HEK293 (cell line): ENCODE data around the gene SLC38A9.

ENCODE experiments used
- CTCF ChIA-PET: fragments of 350-600 bp; formaldehyde crosslinking; extraction: SDS; loops from one replicate; lab custom pipeline; 2021; ENCODE audit warnings: antibody characterized with exemption; lab: Yijun Ruan, JAX
- POLR2A ChIA-PET: fragments of 300-600 bp; formaldehyde crosslinking; extraction: SDS; loops from one replicate; lab custom pipeline; 2020; ENCODE audit warnings: antibody characterized with exemption, inconsistent platforms; lab: Yijun Ruan, JAX
- H3K27ac ChIP-seq: fragments of 200-500 bp; sonication (Bioruptor generic); 2 replicates; pipeline ENCODE4 v1.5.1; 2014; ENCODE audit warnings: low read depth, low read length, control low read depth, inconsistent platforms; ENCODE audit errors: extremely low read depth
- H3K36me3 ChIP-seq, 2 experiments: fragments of 200-500 bp in 1 of 2; sonication (Bioruptor generic) in 1 of 2; 1 replicate in 1 of 2; 2 replicates in 1 of 2; pipeline ENCODE4 v1.5.1; 2014 to 2017; ENCODE audit warnings: inconsistent platforms in 2 of 2, low read length in 2 of 2; ENCODE audit not compliant: control insufficient read depth in 2 of 2, insufficient read depth in 1 of 2
- H3K4me1 ChIP-seq: fragments of 200-500 bp; sonication (Bioruptor generic); 2 replicates; pipeline ENCODE4 v1.5.1; 2014; ENCODE audit warnings: mild to moderate bottlenecking, low read length, inconsistent platforms; ENCODE audit not compliant: control insufficient read depth, insufficient read depth
- H3K4me3 ChIP-seq: 2 replicates; pipeline ENCODE4 v1.5.1; 2011; ENCODE audit warnings: low read depth, mild to moderate bottlenecking, control low read depth, low read length, moderate library complexity
- H3K9me3 ChIP-seq: fragments of 200-500 bp; sonication (Bioruptor generic); 2 replicates; pipeline ENCODE4 v1.5.1; 2014; ENCODE audit warnings: low read depth, low read length, inconsistent platforms; ENCODE audit not compliant: control insufficient read depth, insufficient read depth
- KLF8 ChIP-seq: fragments of 450-650 bp; formaldehyde crosslinking; IDR thresholded peaks from 2 replicates; pipeline ENCODE4 v1.5.1; 2016; ENCODE audit warnings: missing biosample characterization, missing genetic modification characterization
- MZF1 ChIP-seq: fragments of 450-650 bp; formaldehyde crosslinking; IDR thresholded peaks from 2 replicates; pipeline ENCODE4 v1.5.1; 2017; ENCODE audit warnings: missing biosample characterization, missing genetic modification characterization, borderline replicate concordance
- OVOL3 ChIP-seq: fragments of 450-650 bp; formaldehyde crosslinking; IDR thresholded peaks from 2 replicates; pipeline ENCODE4 v1.5.1; 2016; ENCODE audit warnings: missing biosample characterization, missing genetic modification characterization
- SP7 ChIP-seq: fragments of 450-650 bp; formaldehyde crosslinking; IDR thresholded peaks from 2 replicates; pipeline ENCODE4 v1.5.1; 2016; ENCODE audit warnings: missing biosample characterization, missing genetic modification characterization
- ZBTB21 ChIP-seq: fragments of 450-650 bp; formaldehyde crosslinking; IDR thresholded peaks from 2 replicates; pipeline ENCODE4 v1.5.1; 2017; ENCODE audit warnings: missing biosample characterization, missing genetic modification characterization
- ZFP3 ChIP-seq: fragments of 450-650 bp; formaldehyde crosslinking; IDR thresholded peaks from 2 replicates; pipeline ENCODE4 v1.5.1; 2016; ENCODE audit warnings: low read depth, missing biosample characterization, missing genetic modification characterization
- ZFP69B ChIP-seq: fragments of 450-650 bp; formaldehyde crosslinking; IDR thresholded peaks from 2 replicates; pipeline ENCODE4 v1.5.1; 2016; ENCODE audit warnings: missing biosample characterization, missing genetic modification characterization
- ZNF10 ChIP-seq: fragments of 450-650 bp; formaldehyde crosslinking; IDR thresholded peaks from 2 replicates; pipeline ENCODE4 v1.5.1; 2017; ENCODE audit warnings: missing biosample characterization, missing genetic modification characterization
- ZNF155 ChIP-seq: fragments of 450-650 bp; formaldehyde crosslinking; IDR thresholded peaks from 2 replicates; pipeline ENCODE4 v1.5.1; 2016; ENCODE audit warnings: missing biosample characterization, missing genetic modification characterization
- ZNF169 ChIP-seq: fragments of 450-650 bp; formaldehyde crosslinking; IDR thresholded peaks from 2 replicates; pipeline ENCODE4 v1.5.1; 2016; ENCODE audit warnings: missing biosample characterization, missing genetic modification characterization
- ZNF223 ChIP-seq: fragments of 450-650 bp; formaldehyde crosslinking; IDR thresholded peaks from 2 replicates; pipeline ENCODE4 v1.5.1; 2016; ENCODE audit warnings: missing biosample characterization, missing genetic modification characterization
- ZNF266 ChIP-seq: fragments of 450-650 bp; formaldehyde crosslinking; IDR thresholded peaks from 2 replicates; pipeline ENCODE4 v1.5.1; 2016; ENCODE audit warnings: missing biosample characterization, missing genetic modification characterization, low read depth
- ZNF280D ChIP-seq: fragments of 450-650 bp; formaldehyde crosslinking; IDR thresholded peaks from 2 replicates; pipeline ENCODE4 v1.5.1; 2016; ENCODE audit warnings: missing biosample characterization, missing genetic modification characterization
- ZNF350 ChIP-seq: fragments of 450-650 bp; formaldehyde crosslinking; IDR thresholded peaks from 2 replicates; pipeline ENCODE4 v1.5.0; 2017; ENCODE audit warnings: missing biosample characterization, mild to moderate bottlenecking, missing genetic modification characterization
- ZNF366 ChIP-seq: fragments of 450-650 bp; formaldehyde crosslinking; conservative IDR thresholded peaks from 2 replicates; pipeline ENCODE4 v1.5.1; 2016; ENCODE audit warnings: missing biosample characterization, missing genetic modification characterization
- ZNF391 ChIP-seq: fragments of 450-650 bp; formaldehyde crosslinking; IDR thresholded peaks from 2 replicates; pipeline ENCODE4 v1.5.1; 2016; ENCODE audit warnings: low read depth, missing biosample characterization, missing genetic modification characterization, borderline replicate concordance
- ZNF473 ChIP-seq: fragments of 450-650 bp; formaldehyde crosslinking; IDR thresholded peaks from 2 replicates; pipeline ENCODE4 v1.5.1; 2017; ENCODE audit warnings: missing biosample characterization, missing genetic modification characterization
- ZNF555 ChIP-seq: fragments of 450-650 bp; formaldehyde crosslinking; conservative IDR thresholded peaks from 2 replicates; pipeline ENCODE4 v1.5.1; 2017; ENCODE audit warnings: missing biosample characterization, mild to moderate bottlenecking, missing genetic modification characterization, inconsistent platforms
- ZNF558 ChIP-seq: fragments of 450-650 bp; formaldehyde crosslinking; IDR thresholded peaks from 2 replicates; pipeline ENCODE4 v1.5.1; 2016; ENCODE audit warnings: missing biosample characterization, missing genetic modification characterization
- ZNF571 ChIP-seq: fragments of 450-650 bp; formaldehyde crosslinking; IDR thresholded peaks from 2 replicates; pipeline ENCODE4 v1.5.0; 2017; ENCODE audit warnings: missing biosample characterization, missing genetic modification characterization
- ZNF621 ChIP-seq: fragments of 450-650 bp; formaldehyde crosslinking; IDR thresholded peaks from 2 replicates; pipeline ENCODE4 v1.5.1; 2017; ENCODE audit warnings: missing biosample characterization, missing genetic modification characterization
- ZNF658 ChIP-seq: fragments of 450-650 bp; formaldehyde crosslinking; IDR thresholded peaks from 2 replicates; pipeline ENCODE4; 2016; ENCODE audit warnings: missing biosample characterization, missing genetic modification characterization
- ZNF704 ChIP-seq: fragments of 450-650 bp; formaldehyde crosslinking; IDR thresholded peaks from 2 replicates; pipeline ENCODE4 v1.5.1; 2016; ENCODE audit warnings: missing biosample characterization, missing genetic modification characterization
- ZNF768 ChIP-seq: fragments of 450-650 bp; formaldehyde crosslinking; IDR thresholded peaks from 2 replicates; pipeline ENCODE4 v1.5.1; 2018; ENCODE audit warnings: missing biosample characterization, mild to moderate bottlenecking, missing genetic modification characterization
- ZNF843 ChIP-seq: fragments of 450-650 bp; formaldehyde crosslinking; IDR thresholded peaks from 2 replicates; pipeline ENCODE4 v1.5.1; 2016; ENCODE audit warnings: missing biosample characterization, missing genetic modification characterization
- TF ChIP-seq, protein P1 (sequence below): fragments of 450-650 bp; formaldehyde crosslinking; IDR thresholded peaks from 2 replicates; pipeline ENCODE4 v1.5.1; 2017; ENCODE audit warnings: missing biosample characterization, missing genetic modification characterization

Gene SLC38A9

DNA sequence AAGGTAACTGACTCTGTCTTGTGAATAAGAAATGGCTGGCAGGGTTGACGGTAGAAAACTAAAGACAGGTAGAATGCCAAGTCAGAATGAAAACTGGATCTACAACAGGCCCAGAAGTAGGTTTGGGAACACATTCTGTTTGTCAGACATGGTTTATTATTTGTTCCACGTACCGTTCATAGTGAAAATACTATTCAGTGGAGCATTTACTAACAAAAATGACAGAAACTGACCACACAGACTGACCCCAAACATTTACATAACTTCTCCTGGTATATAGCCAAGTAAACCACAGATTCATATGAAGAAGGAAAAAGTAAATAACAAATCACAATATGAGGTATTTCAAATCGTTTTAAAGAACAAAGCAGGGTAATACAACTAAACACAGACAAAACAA, 73.7 kb downstream of the SLC38A9 start:
- Histone ChIP-seq H3K36me3 (no peaks in the 10 kb centered on the region), H3K9me3 (no peaks in the 10 kb centered on the region), H3K27ac (no peak overlapping the region), H3K4me3 (no peak overlapping the region), H3K4me1 (peaks cover 12% of the 10 kb centered on the region)
- ChIA-PET CTCF (no interaction called here), POLR2A (no interaction called here)
- no peak for TF ChIP-seq ZFP69B (tag by site-specific recombination)
- TF ChIP-seq ZNF391 (tag by site-specific recombination), result no peak
- TF ChIP-seq ZNF558 (tag by site-specific recombination), result no peak
- no peak for TF ChIP-seq ZNF266 (tag by site-specific recombination)
- no peak for TF ChIP-seq ZNF169 (tag by site-specific recombination)
- TF ChIP-seq KLF8 (tag by site-specific recombination), result no peak
- TF ChIP-seq ZFP3 (tag by site-specific recombination), result no peak
- TF ChIP-seq ZNF473 (tag by site-specific recombination), result no peak
- TF ChIP-seq ZNF571 (tag by site-specific recombination), result no peak
- no peak for TF ChIP-seq ZNF350 (tag by site-specific recombination)

- ChIA-PET POLR2A (no interaction called here), CTCF (no interaction called here)
- Histone ChIP-seq H3K36me3 (no peaks in the 10 kb centered on the region), H3K27ac (no peak overlapping the region), H3K4me3 (no peak overlapping the region), H3K9me3 (no peaks in the 10 kb centered on the region), H3K4me1 (peaks cover 12% of the 10 kb centered on the region)
- TF ChIP-seq ZNF223 (no peak), ZNF366 (no peak), ZNF843 (tag by site-specific recombination) (no peak), ZNF658 (tag by site-specific recombination) (no peak), ZNF155 (no peak), ZNF621 (tag by site-specific recombination) (no peak), ZBTB21 (tag by site-specific recombination) (no peak), ZNF10 (tag by site-specific recombination) (no peak), ZNF704 (tag by site-specific recombination) (no peak), ZNF280D (no peak), SP7 (no peak), ZNF768 (tag by site-specific recombination) (no peak), ZNF555 (tag by site-specific recombination) (no peak), OVOL3 (tag by site-specific recombination) (no peak), MZF1 (tag by site-specific recombination) (no peak), ZNF391 (tag by site-specific recombination) (no peak)
- TF ChIP-seq, protein P1, sequence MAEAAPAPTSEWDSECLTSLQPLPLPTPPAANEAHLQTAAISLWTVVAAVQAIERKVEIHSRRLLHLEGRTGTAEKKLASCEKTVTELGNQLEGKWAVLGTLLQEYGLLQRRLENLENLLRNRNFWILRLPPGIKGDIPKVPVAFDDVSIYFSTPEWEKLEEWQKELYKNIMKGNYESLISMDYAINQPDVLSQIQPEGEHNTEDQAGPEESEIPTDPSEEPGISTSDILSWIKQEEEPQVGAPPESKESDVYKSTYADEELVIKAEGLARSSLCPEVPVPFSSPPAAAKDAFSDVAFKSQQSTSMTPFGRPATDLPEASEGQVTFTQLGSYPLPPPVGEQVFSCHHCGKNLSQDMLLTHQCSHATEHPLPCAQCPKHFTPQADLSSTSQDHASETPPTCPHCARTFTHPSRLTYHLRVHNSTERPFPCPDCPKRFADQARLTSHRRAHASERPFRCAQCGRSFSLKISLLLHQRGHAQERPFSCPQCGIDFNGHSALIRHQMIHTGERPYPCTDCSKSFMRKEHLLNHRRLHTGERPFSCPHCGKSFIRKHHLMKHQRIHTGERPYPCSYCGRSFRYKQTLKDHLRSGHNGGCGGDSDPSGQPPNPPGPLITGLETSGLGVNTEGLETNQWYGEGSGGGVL, result no peak
Measured at GRCh38 chr5:55638051-55638450, 74.1 kb downstream of the SLC38A9 start.
